HEK293T (cell line): ENCODE data around the gene DAPP1.

Experiments used
- ELF4 ChIP-seq: fragments of 450-650 bp; IDR thresholded peaks from 2 replicates; pipeline ENCODE4 v1.6.1; 2017; ENCODE audit warnings: antibody characterized with exemption
- FOXA1 ChIP-seq: fragments of 450-650 bp; IDR thresholded peaks from 2 replicates; pipeline ENCODE4 v1.6.1; 2016; ENCODE audit warnings: mild to moderate bottlenecking
- FOXK2 ChIP-seq: fragments of 450-650 bp; IDR thresholded peaks from 2 replicates; pipeline ENCODE4 v1.6.1; 2016; ENCODE audit warnings: mild to moderate bottlenecking
- FOXM1 ChIP-seq: fragments of 450-650 bp; IDR thresholded peaks from 2 replicates; pipeline ENCODE4 v1.6.1; 2017; ENCODE audit warnings: mild to moderate bottlenecking, borderline replicate concordance
- SP1 ChIP-seq: fragments of 450-650 bp; IDR thresholded peaks from 2 replicates; pipeline ENCODE4 v1.6.1; 2017
- SUZ12 ChIP-seq: fragments of 450-650 bp; IDR thresholded peaks from 2 replicates; pipeline ENCODE4 v1.6.1; 2016; ENCODE audit warnings: mild to moderate bottlenecking
- TARDBP ChIP-seq: fragments of 450-650 bp; IDR thresholded peaks from 2 replicates; pipeline ENCODE4 v1.6.1; 2016
- TF ChIP-seq, protein P1 (sequence below): fragments of 450-650 bp; IDR thresholded peaks from 2 replicates; pipeline ENCODE4 v1.6.1; 2016

DNA sequence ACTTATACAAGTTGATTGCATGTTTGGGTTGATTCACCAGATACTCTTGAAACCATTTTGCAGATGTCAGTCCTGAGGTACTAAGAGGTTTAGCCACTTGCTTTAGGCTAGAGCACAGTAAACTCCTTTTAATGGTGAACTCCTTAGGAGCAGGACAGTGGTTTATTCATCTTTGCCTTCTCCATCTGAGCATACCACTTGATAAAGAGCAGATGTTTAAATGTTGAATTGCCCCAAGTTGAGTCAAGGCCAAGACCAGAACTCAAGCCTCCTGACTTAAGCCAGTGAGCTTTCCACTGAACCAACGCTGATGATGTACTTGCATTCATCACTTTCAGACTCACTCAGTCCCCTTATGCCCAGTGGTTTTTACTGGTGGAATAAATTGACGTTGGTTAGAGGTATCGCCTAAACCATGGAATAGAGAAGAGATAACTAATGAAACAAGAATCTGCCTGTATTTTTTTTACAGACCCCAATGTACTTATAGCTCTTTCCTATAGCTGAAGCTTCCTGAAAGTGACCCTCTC is 7.5 kb downstream of the DAPP1 start:
- TF ChIP-seq TARDBP (no peak), FOXK2 (no peak), ELF4 (no peak), FOXM1 (no peak), SP1 (no peak), FOXA1 (no peak), SUZ12 (no peak)
- TF ChIP-seq, protein P1, sequence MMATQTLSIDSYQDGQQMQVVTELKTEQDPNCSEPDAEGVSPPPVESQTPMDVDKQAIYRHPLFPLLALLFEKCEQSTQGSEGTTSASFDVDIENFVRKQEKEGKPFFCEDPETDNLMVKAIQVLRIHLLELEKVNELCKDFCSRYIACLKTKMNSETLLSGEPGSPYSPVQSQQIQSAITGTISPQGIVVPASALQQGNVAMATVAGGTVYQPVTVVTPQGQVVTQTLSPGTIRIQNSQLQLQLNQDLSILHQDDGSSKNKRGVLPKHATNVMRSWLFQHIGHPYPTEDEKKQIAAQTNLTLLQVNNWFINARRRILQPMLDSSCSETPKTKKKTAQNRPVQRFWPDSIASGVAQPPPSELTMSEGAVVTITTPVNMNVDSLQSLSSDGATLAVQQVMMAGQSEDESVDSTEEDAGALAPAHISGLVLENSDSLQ, result no peak
